Neuron (in vitro differentiated cells): Measurements from ENCODE around the gene DCAF8L2.

ENCODE experiments used
- H2AFZ ChIP-seq: one replicate; pipeline ENCODE4 v1.6.1; 2013; ENCODE audit warnings: low read depth, mild to moderate bottlenecking, inconsistent platforms, low read length, moderate library complexity
- H3K27me3 ChIP-seq: one replicate; pipeline ENCODE4 v1.6.1; 2013; ENCODE audit warnings: low read length; ENCODE audit not compliant: insufficient read depth
- H3K36me3 ChIP-seq: one replicate; pipeline ENCODE4 v1.6.1; 2013; ENCODE audit warnings: low read length; ENCODE audit not compliant: insufficient read depth
- H3K4me1 ChIP-seq: one replicate; pipeline ENCODE4 v1.6.1; 2013; ENCODE audit warnings: low read length; ENCODE audit not compliant: insufficient read depth
- H3K4me3 ChIP-seq: 2 replicates; pipeline ENCODE4 v1.5.1; 2013; ENCODE audit warnings: mild to moderate bottlenecking, low read length, moderate library complexity
- H3K9me3 ChIP-seq: one replicate; pipeline ENCODE4 v1.6.1; 2013; ENCODE audit warnings: low read length

DCAF8L2 gene

DNA sequence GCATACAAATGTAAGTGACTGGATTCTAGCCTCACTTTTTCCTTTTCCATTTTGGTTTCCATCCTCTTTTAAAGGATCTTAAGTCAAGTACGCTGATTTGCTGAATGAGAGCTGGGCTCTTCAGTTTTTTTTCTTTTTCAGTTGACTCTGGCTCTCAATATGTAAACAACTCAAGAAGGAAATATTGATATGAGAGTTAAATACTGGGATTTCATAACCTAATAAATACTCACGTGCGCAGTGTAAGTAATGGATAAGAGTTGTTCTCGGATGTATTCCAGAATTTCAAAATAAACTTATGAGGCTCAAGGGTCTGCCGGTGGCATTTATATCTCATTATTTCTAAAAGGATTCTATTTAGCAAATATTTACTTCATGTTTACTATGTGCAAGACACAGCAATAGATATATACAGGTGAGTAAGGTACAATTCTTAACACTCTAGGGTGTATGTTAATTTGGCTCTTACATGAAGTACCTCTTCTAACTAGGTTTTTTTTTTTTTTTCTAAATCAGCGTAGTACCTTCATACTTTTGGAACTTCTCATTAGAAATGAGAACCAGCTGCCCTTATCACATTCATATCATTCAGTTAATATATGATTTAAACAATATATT is 206.6 kb downstream of the DCAF8L2 start:
- no peaks in the 10 kb centered on the region for H3K36me3 ChIP-seq
- no peaks in the 10 kb centered on the region for H3K27me3 ChIP-seq
- no peak overlapping the region for H3K4me3 ChIP-seq
- no peaks in the 10 kb centered on the region for H3K9me3 ChIP-seq
- H3K4me1 ChIP-seq, result no peaks in the 10 kb centered on the region
- no peak overlapping the region for H2AFZ ChIP-seq

GRCh38 chrX:27797575-27797974 is 207.4 kb downstream of the DCAF8L2 start:
- no peak overlapping the region for H2AFZ ChIP-seq
- H3K4me3 ChIP-seq, result no peak overlapping the region
- no peaks in the 10 kb centered on the region for H3K27me3 ChIP-seq
- no peaks in the 10 kb centered on the region for H3K36me3 ChIP-seq
- H3K9me3 ChIP-seq, result no peaks in the 10 kb centered on the region
- H3K4me1 ChIP-seq, result no peaks in the 10 kb centered on the region
